HUES48 (cell line): ENCODE results near the gene ARAP1.

ENCODE experiments used
- H3K27ac ChIP-seq: one replicate; pipeline ENCODE4 v1.7.0; 2013; ENCODE audit warnings: low read depth, low read length, inconsistent platforms
- H3K27me3 ChIP-seq: 2 replicates; pipeline ENCODE4 v1.6.1; 2013; ENCODE audit warnings: mild to moderate bottlenecking, low read length; ENCODE audit not compliant: control insufficient read depth, insufficient read depth
- H3K36me3 ChIP-seq: 2 replicates; pipeline ENCODE4 v1.6.1; 2013; ENCODE audit warnings: low read length; ENCODE audit not compliant: control insufficient read depth, insufficient read depth
- H3K4me1 ChIP-seq: 2 replicates; pipeline ENCODE4 v1.6.1; 2013; ENCODE audit warnings: mild to moderate bottlenecking, low read length; ENCODE audit not compliant: control insufficient read depth, insufficient read depth
- H3K4me3 ChIP-seq: 2 replicates; pipeline ENCODE4 v1.5.1; 2013; ENCODE audit warnings: mild to moderate bottlenecking, low read depth, low read length
- H3K9ac ChIP-seq: 2 replicates; pipeline ENCODE4 v1.6.1; 2013; ENCODE audit warnings: mild to moderate bottlenecking, low read depth, low read length, moderate library complexity
- H3K9me3 ChIP-seq: 2 replicates; pipeline ENCODE4 v1.6.1; 2013; ENCODE audit warnings: low read length; ENCODE audit not compliant: control insufficient read depth, insufficient read depth

The ARAP1 gene

GRCh38 chr11:72720047-72720446, 32.2 kb downstream of the ARAP1 start:
- H3K4me3 ChIP-seq, result no peak overlapping the region
- no peaks in the 10 kb centered on the region for H3K27me3 ChIP-seq
- no peaks in the 10 kb centered on the region; the same call in 1 of the 2 replicates for H3K4me1 ChIP-seq
- no peaks in the 10 kb centered on the region for H3K9me3 ChIP-seq
- peaks cover 24% of the 10 kb centered on the region; the same call in 1 of the 2 replicates for H3K36me3 ChIP-seq
- no peak overlapping the region for H3K27ac ChIP-seq
- no peak overlapping the region for H3K9ac ChIP-seq

- no peaks in the 10 kb centered on the region for H3K9me3 ChIP-seq
- H3K27ac ChIP-seq, result no peak overlapping the region
- no peak overlapping the region for H3K4me3 ChIP-seq
- H3K36me3 ChIP-seq, result peaks cover 22% of the 10 kb centered on the region; the same call in 1 of the 2 replicates
- no peaks in the 10 kb centered on the region for H3K27me3 ChIP-seq
- no peaks in the 10 kb centered on the region; the same call in 1 of the 2 replicates for H3K4me1 ChIP-seq
- H3K9ac ChIP-seq, result no peak overlapping the region
Observed at GRCh38 chr11:72719551-72719950, 32.7 kb downstream of the ARAP1 start.

DNA sequence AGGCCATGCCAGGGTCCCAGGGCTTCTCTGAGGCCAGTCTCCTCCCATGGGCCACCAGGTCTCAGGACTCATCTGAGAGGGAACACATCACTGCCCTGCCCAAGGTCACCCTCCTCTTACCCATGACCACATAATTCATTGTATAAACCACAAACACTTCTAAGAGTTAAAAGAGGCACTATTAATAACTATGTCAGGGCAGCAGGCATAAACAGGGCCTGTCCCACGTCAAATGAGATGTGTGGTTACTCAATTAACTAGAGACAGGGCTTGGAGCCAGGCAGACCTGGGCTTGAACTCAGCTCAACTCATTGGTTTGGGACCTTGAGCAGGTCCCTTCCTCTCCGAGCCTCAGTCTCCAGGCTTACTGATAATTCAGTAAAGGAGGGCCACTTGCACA, 33.1 kb downstream of the ARAP1 start:
- no peak overlapping the region for H3K27ac ChIP-seq
- no peaks in the 10 kb centered on the region; the same call in 1 of the 2 replicates for H3K4me1 ChIP-seq
- no peak overlapping the region for H3K4me3 ChIP-seq
- H3K27me3 ChIP-seq, result no peaks in the 10 kb centered on the region
- H3K9me3 ChIP-seq, result no peaks in the 10 kb centered on the region
- H3K36me3 ChIP-seq, result peaks cover 17% of the 10 kb centered on the region; the same call in 1 of the 2 replicates
- no peak overlapping the region for H3K9ac ChIP-seq

- Histone ChIP-seq H3K9me3 (no peaks in the 10 kb centered on the region), H3K27ac (no peak overlapping the region), H3K4me1 (no peaks in the 10 kb centered on the region; the same call in 1 of the 2 replicates), H3K4me3 (no peak overlapping the region), H3K27me3 (no peaks in the 10 kb centered on the region), H3K9ac (no peak overlapping the region), H3K36me3 (peaks cover 17% of the 10 kb centered on the region; the same call in 1 of the 2 replicates)
Observed at GRCh38 chr11:72718101-72718501, 34.1 kb downstream of the ARAP1 start.

- H3K9me3 ChIP-seq, result no peaks in the 10 kb centered on the region
Observed at GRCh38 chr11:72716788-72717435, 35.3 kb downstream of the ARAP1 start.

GRCh38 chr11:72716290-72716689, 35.9 kb downstream of the ARAP1 start:
- Histone ChIP-seq H3K36me3 (peaks cover 22% of the 10 kb centered on the region; the same call in 1 of the 2 replicates), H3K27me3 (no peaks in the 10 kb centered on the region), H3K27ac (no peak overlapping the region), H3K9me3 (no peaks in the 10 kb centered on the region), H3K4me3 (no peak overlapping the region), H3K4me1 (no peaks in the 10 kb centered on the region), H3K9ac (no peak overlapping the region)

More at GRCh38 chr11:72716788-72717435, 35.3 kb downstream of the ARAP1 start:
- Histone ChIP-seq H3K27me3 (no peaks in the 10 kb centered on the region), H3K9ac (no peak overlapping the region), H3K27ac (no peak overlapping the region), H3K4me3 (no peak overlapping the region), H3K36me3 (peaks cover 17% of the 10 kb centered on the region; the same call in 1 of the 2 replicates), H3K4me1 (no peaks in the 10 kb centered on the region; the same call in 1 of the 2 replicates)

GRCh38 chr11:72712841-72713240, 39.4 kb downstream of the ARAP1 start:
- Histone ChIP-seq H3K9ac (peak overlapping the region; percentile 18; the same call in 1 of the 2 replicates), H3K27me3 (no peaks in the 10 kb centered on the region), H3K4me1 (no peaks in the 10 kb centered on the region), H3K4me3 (no peak overlapping the region), H3K27ac (no peak overlapping the region), H3K36me3 (peaks cover 35% of the 10 kb centered on the region; the same call in 1 of the 2 replicates), H3K9me3 (no peaks in the 10 kb centered on the region)

GRCh38 chr11:72712168-72712751, 39.9 kb downstream of the ARAP1 start:
- Histone ChIP-seq H3K4me3 (no peak overlapping the region), H3K27ac (no peak overlapping the region), H3K27me3 (no peaks in the 10 kb centered on the region), H3K36me3 (peaks cover 36% of the 10 kb centered on the region; the same call in 1 of the 2 replicates), H3K9ac (0 out of 2 replicates have a peak overlapping the region, but pooled peaks have one; percentile 18), H3K4me1 (0 out of 2 replicates have a peak, but pooled peaks cover under 1% of the 10 kb centered on the region), H3K9me3 (no peaks in the 10 kb centered on the region)

- Histone ChIP-seq H3K4me1 (peaks cover 11% of the 10 kb centered on the region), H3K4me3 (no peak overlapping the region), H3K9me3 (no peaks in the 10 kb centered on the region), H3K27me3 (no peaks in the 10 kb centered on the region), H3K27ac (no peak overlapping the region), H3K9ac (no peak overlapping the region), H3K36me3 (peaks cover 36% of the 10 kb centered on the region)
Observed at GRCh38 chr11:72711141-72711540, 41.1 kb downstream of the ARAP1 start.

DNA sequence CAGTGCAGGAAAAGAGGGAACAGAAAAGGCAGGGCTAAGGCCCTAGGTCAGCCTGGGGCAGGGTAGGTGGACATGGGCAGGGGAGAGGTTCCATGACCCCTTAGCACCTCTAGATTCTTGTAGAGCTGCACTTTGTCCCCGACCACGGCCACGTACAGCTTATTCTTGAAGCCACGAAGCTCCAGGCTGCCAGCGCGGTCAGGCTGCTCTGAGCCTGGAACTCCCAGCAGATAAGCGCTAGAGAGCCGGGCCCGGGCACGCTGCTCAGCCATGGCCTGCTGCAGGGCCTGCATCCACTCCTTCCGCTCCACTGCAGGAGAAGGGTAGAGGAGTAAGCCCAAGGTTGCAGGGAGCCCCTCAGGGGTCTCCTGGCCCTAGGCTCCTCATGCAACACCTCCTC, 41.9 kb downstream of the ARAP1 start:
- Histone ChIP-seq H3K36me3 (peaks cover 36% of the 10 kb centered on the region), H3K27ac (no peak overlapping the region), H3K4me1 (peaks cover 20% of the 10 kb centered on the region), H3K4me3 (no peak overlapping the region), H3K27me3 (no peaks in the 10 kb centered on the region), H3K9me3 (no peaks in the 10 kb centered on the region), H3K9ac (no peak overlapping the region)
